ENCODE measurements around the gene TNFRSF25. TPM values are rescaled to one million over a fixed set of nuclear protein-coding genes. Genes with fewer than 3 reads are reported as not detected.
A peak's percentile ranks its signal among the peaks of the same experiment; 100 is the strongest.

The TNFRSF25 gene
- total and polyA plus RNA-seq, 2 donors (not counting 3 experiments of a cell fraction or from before 2014, with no cell fraction given), result 33.9 to 38.8 TPM

DNA sequence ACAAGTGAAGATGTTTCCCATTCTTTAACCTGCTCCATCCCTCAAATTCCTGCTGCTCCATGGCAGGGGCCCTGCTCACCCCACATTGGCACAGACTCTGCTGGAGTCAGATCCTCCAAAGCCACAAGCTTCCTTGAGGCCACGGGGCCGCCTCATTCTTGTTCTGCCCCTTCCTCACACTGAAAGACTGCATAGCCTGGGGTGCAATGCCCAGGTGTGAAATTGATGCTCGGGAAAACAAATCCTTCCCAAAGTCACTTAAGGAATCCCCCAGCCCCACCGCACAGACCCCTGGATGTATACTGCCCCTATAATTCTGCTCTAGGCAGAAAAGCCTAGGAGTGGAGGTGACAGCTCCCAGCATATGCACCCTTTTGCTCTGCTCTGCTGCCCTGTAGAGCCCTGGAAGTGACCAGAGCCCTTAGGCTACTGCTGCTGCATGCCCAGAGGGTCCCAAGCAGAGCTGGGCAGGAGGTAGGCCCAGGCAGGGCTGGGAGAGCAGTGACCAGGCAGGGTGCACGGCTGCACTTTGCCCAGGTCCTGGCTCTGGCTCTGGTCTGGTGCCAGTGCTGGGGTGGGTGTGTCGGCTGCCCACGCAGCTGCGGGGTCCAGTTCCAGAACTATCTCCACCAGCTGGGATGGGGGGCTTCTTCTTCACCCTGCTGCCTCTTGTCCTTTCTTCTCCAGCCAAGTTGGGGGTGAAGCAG lies 47.9 kb downstream of the TNFRSF25 start:
- POLR2A ChIA-PET, result no interaction called here
- dilution Hi-C loops (cut with MboI; ENCODE audit: extremely low pct_ligation_motif_present, low sequenced_read_pairs), result no loop called here
- no peaks in the 10 kb centered on the region for H3K79me2 ChIP-seq (ENCODE audit: control insufficient read depth, insufficient read depth, low read length)
- H3K9me3 ChIP-seq (replicated peaks; ENCODE audit: control insufficient read depth, insufficient read depth, low read length), result no peaks in the 10 kb centered on the region
- H3K27me3 ChIP-seq (ENCODE audit: control insufficient read depth in 2 of 2, insufficient read depth in 2 of 2, low read length in 2 of 2), result peaks cover 4 to 8% of the 10 kb centered on the region in 2 experiments
- H3K4me2 ChIP-seq (ENCODE audit: insufficient read depth, low read length), result no peak overlapping the region
- DNase-seq (ENCODE audit: low read depth, low spot score), result no peak
- H3K4me1 ChIP-seq (ENCODE audit: control insufficient read depth, extremely low read depth, insufficient read depth, low read length), result peaks cover 26% of the 10 kb centered on the region
- no peaks in the 10 kb centered on the region for H4K20me1 ChIP-seq (replicated peaks; ENCODE audit: control insufficient read depth, extremely low read depth, insufficient read depth, low read length)
- CTCF ChIA-PET, result interaction anchor here (0.6 to 11.1 kb wide), 2 partner anchors 19 to 25 kb away, joined by 3 to 202 read pairs; no protein-coding TSS in a partner anchor
- no peak overlapping the region for H3K9ac ChIP-seq (replicated peaks; ENCODE audit: extremely low read depth, insufficient read depth, low read length)
- TF ChIP-seq, protein P1, sequence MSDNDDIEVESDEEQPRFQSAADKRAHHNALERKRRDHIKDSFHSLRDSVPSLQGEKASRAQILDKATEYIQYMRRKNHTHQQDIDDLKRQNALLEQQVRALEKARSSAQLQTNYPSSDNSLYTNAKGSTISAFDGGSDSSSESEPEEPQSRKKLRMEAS (IDR thresholded peaks at IDR 0.05; ENCODE audit: insufficient read depth, insufficient read length), result no peak
- TF ChIP-seq EZH2 (IDR thresholded peaks at IDR 0.05; ENCODE audit: borderline replicate concordance, low read depth, low read length, severe bottlenecking) (no peak), FOS (IDR thresholded peaks at IDR 0.05; ENCODE audit: borderline replicate concordance, insufficient read depth, low read length) (no peak), MYC (IDR thresholded peaks at IDR 0.05; ENCODE audit: low read depth, low read length) (no peak), POLR2A (IDR thresholded peaks at IDR 0.05; ENCODE audit: low read depth, low read length) (no peak), JUN (IDR thresholded peaks at IDR 0.05; ENCODE audit: borderline replicate concordance, insufficient read depth, insufficient read length, low read depth) (no peak), POLR2AphosphoS5 (IDR thresholded peaks at IDR 0.05; ENCODE audit: insufficient read depth, low read depth, low read length) (no peak), GATA2 (IDR thresholded peaks at IDR 0.05; ENCODE audit: insufficient read depth, insufficient read length, low read depth, low read length) (no peak)
- TF ChIP-seq, protein P2, sequence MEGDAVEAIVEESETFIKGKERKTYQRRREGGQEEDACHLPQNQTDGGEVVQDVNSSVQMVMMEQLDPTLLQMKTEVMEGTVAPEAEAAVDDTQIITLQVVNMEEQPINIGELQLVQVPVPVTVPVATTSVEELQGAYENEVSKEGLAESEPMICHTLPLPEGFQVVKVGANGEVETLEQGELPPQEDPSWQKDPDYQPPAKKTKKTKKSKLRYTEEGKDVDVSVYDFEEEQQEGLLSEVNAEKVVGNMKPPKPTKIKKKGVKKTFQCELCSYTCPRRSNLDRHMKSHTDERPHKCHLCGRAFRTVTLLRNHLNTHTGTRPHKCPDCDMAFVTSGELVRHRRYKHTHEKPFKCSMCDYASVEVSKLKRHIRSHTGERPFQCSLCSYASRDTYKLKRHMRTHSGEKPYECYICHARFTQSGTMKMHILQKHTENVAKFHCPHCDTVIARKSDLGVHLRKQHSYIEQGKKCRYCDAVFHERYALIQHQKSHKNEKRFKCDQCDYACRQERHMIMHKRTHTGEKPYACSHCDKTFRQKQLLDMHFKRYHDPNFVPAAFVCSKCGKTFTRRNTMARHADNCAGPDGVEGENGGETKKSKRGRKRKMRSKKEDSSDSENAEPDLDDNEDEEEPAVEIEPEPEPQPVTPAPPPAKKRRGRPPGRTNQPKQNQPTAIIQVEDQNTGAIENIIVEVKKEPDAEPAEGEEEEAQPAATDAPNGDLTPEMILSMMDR (IDR thresholded peaks at IDR 0.05; ENCODE audit: extremely low read depth in 1 of 2, insufficient read depth in 1 of 2, low read depth in 1 of 2, low read length in 2 of 2), result no peak
- H3K4me3 ChIP-seq (replicated peaks in 1 of 3; ENCODE audit: insufficient read depth in 1 of 3, low read depth in 1 of 3, low read length in 3 of 3), result no peak overlapping the region
- no peaks in the 10 kb centered on the region for H3K36me3 ChIP-seq (ENCODE audit: control insufficient read depth in 2 of 2, extremely low read depth in 1 of 2, insufficient read depth in 2 of 2, low read length in 2 of 2)
- FAIRE-seq, result peak; percentile 21
- no peak overlapping the region for H3K27ac ChIP-seq (ENCODE audit: insufficient read depth, low read depth, low read length)
- H2AFZ ChIP-seq (ENCODE audit: low read depth, low read length), result no peak overlapping the region
- intact Hi-C loops (cut with micrococcal nuclease), result no loop called here
- no TSS peak for BruUV-seq (replicated peaks)
- H3K9me1 ChIP-seq (replicated peaks; ENCODE audit: control insufficient read depth, extremely low read depth, insufficient read depth, low read length), result no peaks in the 10 kb centered on the region
